HG03521 (cell line): ENCODE measurements around the gene PPP4R3A.
"Not testable (repeated sequence)": the region's sequence is repeated elsewhere in the genome, so short reads cannot be mapped to it uniquely, and the experiment has no call there.

Experiments
- ATAC-seq: cut with Tn5 transposase; IDR thresholded peaks from one replicate; pipeline ENCODE4 v1.9.1; 2021; ENCODE audit warnings: mild to moderate bottlenecking, moderate library complexity; ENCODE audit not compliant: unreplicated experiment

The PPP4R3A gene

DNA sequence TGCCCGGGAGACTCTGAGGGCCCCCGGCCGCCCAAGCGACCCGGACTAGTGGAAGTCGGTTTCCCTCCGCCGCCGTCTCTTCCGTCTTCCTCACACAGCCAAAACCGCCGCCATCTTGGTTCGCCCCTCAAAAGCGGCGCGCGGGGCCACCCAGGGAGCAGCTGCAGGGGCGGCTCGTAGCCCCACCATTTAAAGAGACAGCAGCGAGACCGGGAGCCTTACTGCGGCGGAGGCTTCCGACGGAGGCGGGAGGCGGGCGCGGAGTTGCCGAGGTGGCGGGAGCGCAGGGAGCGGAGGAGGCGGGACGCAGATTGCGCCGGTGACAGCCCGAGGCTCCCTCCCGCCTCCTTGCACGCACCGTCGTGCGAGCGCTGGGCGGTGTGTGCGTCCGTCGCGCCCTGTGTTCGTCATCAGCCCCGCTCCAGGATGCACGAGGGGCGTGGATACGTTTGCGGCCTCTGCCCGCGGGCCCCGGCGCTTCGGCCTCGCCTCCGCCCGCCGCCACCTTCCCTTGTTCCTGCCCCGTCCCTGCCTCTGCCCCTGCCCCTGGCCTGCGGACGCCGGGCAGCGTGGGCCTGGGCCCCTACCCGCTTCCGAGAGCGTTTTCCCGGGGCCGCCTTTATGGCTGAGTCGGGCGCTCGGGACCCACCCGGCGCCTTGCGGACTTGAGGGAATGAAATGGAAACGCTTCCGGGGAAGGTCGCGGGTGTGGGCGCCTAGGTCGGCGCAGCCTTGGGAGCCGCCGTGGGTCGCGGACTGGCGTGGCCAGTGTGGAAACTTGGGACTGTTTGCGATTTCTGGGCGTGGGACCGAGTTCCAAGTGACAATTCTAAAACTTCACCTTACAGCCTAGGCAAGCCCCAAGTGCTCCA, at the start of gene PPP4R3A:
Gene PPP4R3A (minus strand): TSS at position 140 of the 872 bp plus-strand sequence. CDS start 663 bp downstream, outside the sequence.
- peak; percentile 80 for ATAC-seq

DNA sequence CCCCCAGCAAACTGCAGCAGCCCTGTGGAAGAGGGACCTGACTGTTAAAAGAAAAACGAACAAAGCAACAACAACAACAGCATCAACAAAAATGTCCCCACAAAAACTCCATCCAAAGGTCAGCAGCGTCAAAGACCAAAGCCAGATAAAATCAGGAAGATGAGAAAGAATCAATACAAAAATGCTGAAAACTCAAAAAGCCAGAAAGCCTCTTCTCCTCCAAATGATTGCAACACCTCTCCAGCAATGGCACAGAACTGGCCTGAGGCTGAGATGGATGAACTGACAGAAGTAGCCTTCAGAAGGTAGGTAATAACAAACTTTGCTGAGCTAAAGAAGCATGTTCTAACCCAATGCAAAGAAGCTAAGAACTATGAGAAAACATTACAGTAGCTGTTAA, 45.4 kb upstream of the PPP4R3A start:
- ATAC-seq = no peak

- no peak for ATAC-seq
Measured at GRCh38 chr14:91554535-91555332, 44.6 kb upstream of the PPP4R3A start.

DNA sequence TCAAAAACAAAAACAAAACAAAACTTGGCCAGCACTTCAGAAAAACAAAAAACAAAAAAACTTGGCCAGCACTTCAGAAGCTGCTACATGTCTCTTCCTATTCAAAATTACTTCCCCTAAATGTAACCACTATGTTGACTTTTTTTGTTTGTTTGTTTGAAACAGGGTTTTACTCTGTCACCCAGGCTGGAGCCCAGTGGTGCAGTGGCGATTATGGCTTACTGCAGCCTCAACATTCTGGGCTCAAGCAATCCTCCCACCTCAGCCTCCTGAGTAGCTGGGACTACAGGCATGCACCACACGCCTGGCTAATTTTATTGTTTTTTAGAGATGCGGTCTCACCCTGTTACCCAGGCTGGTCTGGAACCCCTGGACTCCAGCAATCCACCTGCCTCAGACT, 38.0 kb upstream of the PPP4R3A start:
- ATAC-seq = no peak

GRCh38 chr14:91545946-91546716, 36.0 kb upstream of the PPP4R3A start:
- no peak for ATAC-seq

DNA sequence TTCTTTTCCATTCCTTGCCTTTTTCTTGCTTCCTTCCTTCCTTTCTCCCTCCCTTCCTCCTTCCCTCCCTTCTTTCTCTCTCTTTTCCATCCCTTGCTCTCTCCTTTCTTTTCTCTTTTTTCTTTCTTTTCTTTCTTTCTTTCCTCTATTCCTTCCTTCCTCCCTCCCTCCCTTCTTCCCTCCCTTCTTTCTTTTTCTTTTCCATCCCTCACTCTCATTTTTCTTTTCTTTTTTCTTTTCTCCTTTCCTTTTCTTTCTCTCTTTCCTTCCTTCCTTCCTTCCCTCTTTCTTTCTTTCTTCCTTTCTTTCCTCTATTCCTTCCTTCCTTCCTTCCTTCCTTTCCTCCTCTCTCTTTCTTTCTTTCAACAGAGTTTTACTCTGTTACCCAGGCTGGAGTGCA, 35.1 kb upstream of the PPP4R3A start:
- no peak for ATAC-seq

DNA sequence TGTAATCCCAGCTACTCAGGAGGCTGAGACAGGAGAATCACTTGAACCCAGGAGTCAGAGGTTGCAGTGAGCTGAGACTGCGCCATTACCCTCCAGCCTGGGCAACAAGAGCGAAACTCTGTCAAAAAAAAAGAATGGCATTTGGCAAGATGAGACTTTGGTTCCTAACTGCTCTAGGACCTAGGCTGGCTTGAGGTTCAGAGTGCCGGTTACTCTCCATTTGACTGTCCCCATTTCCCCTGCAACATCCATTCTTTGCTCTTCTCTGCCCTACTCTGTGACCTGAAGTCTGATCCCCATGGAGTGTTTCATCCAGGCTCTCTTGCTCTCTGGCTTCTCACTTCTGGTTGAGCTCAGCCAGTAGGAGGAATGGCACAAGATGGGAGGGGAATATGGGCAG, 26.2 kb upstream of the PPP4R3A start:
- no peak for ATAC-seq

- ATAC-seq = not testable (repeated sequence)
Measured at GRCh38 chr14:91534059-91534458, 23.9 kb upstream of the PPP4R3A start.

DNA sequence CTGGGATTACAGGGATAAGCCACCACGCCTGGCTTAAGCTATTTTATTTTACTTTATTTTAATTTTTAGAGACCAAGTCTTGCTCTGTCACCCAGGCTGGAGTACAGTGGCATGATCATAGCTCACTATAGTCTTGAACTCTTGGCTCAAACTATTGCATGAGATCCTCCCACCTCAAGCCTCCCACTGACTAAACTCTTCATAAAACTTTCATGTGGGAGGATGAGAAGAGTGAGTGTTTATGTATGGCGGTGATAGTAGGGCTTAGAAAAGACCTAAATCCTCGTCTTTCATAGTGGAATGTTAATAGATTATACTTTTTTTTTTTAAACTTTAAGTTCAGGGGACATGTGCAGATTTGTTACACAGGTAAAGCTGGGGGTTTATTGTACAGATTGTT, 23.5 kb upstream of the PPP4R3A start:
- no peak for ATAC-seq

DNA sequence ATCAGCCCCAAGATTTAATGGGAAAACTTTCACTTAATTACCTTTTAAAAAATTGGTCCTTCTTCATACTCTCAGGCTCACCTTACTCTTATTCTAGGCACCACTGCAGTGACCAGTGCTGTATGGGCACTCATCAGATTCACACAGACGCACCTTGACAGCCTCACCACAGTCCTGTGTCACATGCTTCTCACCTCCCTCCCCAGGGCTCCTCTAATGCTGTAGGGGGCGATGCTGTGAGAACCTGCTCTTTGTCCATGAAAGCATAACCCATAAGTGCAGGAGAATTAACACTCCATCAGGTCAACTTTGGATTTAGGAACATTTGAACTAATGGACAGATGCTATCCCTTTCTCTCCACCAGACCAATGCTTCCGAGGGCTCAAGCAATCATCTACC, 13.9 kb upstream of the PPP4R3A start:
- ATAC-seq = no peak

- no peak for ATAC-seq
Measured at GRCh38 chr14:91521061-91521640, 11.0 kb upstream of the PPP4R3A start.

- ATAC-seq = no peak
Measured at GRCh38 chr14:91520138-91520537, 10.0 kb upstream of the PPP4R3A start.

- no peak for ATAC-seq
Measured at GRCh38 chr14:91519239-91520036, 9.3 kb upstream of the PPP4R3A start.

DNA sequence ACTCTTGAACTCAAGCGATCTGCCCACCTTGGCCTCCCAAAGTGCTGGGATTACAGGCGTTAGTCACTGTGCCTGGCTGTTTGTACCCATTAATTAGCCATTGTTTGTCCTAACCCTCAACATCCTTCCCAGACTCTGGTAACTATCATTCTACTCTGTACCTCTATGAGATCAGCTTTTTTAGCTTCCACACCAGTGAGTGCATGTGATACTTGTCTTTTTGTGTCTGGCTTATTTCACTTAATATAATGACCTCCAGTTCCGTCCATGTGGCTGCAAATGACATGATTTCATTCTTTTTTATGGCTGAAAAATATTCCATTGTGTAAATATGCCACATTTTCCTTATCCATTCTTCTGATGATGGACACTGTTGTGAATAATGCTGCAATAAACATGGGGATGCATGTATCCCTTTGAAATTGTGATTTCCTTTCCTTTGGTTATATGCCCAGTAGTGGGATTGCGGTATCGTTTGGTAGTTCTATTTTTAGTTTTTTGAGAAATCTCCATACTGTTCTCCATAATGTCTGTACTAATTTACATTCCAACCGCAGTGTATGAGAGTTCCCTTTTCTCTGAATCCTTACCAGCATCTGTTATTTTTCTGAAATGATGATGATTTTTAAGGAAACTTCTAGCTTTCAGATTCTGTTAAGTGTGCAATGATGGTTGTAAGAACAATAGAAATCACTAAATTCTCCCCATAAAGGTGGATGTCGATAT, 6.7 kb upstream of the PPP4R3A start:
- no peak for ATAC-seq

DNA sequence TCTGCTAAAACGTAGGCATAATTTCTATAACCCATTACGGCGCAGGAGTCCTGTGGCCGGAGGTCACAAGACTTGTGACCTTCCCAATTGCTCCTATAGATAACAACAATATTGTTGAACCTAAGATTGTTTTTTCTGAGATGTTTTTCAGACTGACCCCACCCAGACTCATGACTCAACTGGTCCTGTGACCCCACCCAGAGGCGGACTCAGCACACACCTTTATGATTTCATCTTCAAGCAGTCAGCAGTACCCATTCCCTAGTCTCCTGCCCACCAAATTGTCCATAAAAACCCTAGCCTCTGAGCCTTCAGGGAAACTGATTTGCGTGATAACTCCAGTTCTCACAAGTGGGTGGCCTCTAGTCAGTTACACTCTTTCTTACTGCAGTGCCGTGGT, 5.9 kb upstream of the PPP4R3A start:
- ATAC-seq = no peak

- no peak for ATAC-seq
Measured at GRCh38 chr14:91511043-91511383, 903 bp upstream of the PPP4R3A start.

DNA sequence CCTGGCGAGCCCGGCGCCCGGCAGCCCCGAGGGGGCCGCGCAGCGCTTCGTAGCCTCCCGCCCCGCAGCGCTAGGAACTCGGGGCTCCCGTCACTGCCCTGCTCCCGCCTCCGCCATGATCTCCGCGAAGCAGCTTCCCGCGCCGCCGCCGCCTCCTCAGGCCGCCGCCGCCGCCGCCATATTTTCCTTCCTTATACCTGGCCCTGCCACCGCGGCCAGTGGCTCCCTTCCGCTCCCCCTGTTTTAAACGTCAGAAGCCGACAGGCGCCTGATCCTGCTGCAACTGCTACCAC, 286 bp downstream of the PPP4R3A start:
- peak; percentile 21 for ATAC-seq

DNA sequence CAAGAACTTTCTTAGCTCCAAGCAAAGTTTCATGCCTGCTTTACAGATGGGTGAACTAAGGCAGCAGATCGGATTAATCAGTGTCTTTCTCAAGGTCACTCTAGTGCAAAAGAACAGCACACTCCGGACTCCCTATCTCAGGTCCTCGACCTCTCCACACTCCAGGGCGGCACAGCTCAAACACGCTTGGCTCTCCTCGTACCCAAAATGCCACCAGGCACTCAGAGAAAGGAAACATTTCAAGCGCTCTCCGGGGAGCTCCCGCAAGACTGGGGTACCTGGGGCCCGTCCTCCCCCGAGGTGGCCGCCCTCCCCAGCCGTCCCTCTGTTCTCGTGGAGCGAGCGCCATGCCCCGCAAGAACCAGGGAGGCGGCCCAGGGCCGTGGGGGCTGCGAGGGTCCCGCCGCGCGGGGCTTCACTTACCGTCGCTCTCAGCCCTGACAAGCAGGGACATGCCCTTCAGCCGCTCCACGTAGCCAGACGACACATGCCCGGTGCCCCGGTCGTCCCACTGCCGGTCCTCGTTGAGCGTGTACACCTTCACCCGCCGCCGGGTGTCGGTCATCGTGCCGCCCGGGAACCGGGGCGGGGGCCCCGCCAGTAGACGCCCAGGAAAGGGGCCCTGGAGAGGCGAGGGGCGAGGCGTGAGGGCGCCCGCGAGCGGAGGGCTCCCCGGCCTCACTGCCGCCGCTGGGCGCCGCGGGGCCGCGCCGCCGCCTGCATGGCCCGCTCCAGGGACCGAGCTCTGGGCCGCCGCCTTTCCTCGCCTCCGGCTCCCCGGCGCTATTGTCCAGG, 830 bp downstream of the PPP4R3A start:
- ATAC-seq = peak; percentile 6

- no peak for ATAC-seq
Measured at GRCh38 chr14:91508105-91508504, 2.0 kb downstream of the PPP4R3A start.
